ENCODE results near the gene FN1. TPM values are rescaled to one million over a fixed set of nuclear protein-coding genes. Genes with fewer than 3 reads are reported as not detected.

The FN1 gene
- total and polyA plus RNA-seq, 8 donors: 42.0 to 861 (median 252) TPM

DNA sequence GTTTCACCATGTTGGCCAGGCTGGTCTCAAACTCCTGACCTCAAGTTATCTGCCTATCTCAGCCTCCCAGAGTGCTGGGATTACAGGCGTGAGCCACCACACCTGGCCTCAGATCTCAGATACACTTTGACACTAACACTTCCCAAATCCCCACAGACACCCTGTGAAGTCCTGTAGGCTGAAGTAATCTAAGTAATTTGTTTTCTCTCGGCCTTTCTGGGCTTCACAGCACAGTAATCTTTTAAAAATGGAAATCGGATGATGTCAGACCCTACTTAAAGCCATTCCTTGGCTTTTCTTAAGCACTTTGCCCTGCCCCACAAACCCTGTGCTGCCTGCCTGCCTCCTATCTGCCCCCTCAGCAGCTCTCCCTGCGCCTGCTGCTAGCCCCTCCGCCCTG is 107.8 kb downstream of the FN1 start:
- Histone ChIP-seq H3K36me3 (peaks cover 29 to 88% (median 86%) of the 10 kb centered on the region in 4 donors), H3K9me3 (no peaks in the 10 kb centered on the region), H3K27ac (no peak overlapping the region), H3K4me1 (peaks cover 0 to 10% (median 0%) of the 10 kb centered on the region in 4 donors), H3K4me3 (no peak overlapping the region), H3K27me3 (no peaks in the 10 kb centered on the region)
- intact Hi-C loops (cut with DNase I; ENCODE audit: low total_unique reads): no loop called here
- WGBS, 5 donors: 88 to 93% (median 91%) methylated on average over 4 to 5 of the region's 5 CpGs
- TF ChIP-seq POLR2A (IDR thresholded peaks at IDR 0.05) (no peak), EP300 (IDR thresholded peaks at IDR 0.05) (no peak), POLR2AphosphoS5 (IDR thresholded peaks at IDR 0.05) (no peak)
- TF ChIP-seq, protein P1, sequence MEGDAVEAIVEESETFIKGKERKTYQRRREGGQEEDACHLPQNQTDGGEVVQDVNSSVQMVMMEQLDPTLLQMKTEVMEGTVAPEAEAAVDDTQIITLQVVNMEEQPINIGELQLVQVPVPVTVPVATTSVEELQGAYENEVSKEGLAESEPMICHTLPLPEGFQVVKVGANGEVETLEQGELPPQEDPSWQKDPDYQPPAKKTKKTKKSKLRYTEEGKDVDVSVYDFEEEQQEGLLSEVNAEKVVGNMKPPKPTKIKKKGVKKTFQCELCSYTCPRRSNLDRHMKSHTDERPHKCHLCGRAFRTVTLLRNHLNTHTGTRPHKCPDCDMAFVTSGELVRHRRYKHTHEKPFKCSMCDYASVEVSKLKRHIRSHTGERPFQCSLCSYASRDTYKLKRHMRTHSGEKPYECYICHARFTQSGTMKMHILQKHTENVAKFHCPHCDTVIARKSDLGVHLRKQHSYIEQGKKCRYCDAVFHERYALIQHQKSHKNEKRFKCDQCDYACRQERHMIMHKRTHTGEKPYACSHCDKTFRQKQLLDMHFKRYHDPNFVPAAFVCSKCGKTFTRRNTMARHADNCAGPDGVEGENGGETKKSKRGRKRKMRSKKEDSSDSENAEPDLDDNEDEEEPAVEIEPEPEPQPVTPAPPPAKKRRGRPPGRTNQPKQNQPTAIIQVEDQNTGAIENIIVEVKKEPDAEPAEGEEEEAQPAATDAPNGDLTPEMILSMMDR (IDR thresholded peaks at IDR 0.05): no peak
- no peak for DNase-seq

DNA sequence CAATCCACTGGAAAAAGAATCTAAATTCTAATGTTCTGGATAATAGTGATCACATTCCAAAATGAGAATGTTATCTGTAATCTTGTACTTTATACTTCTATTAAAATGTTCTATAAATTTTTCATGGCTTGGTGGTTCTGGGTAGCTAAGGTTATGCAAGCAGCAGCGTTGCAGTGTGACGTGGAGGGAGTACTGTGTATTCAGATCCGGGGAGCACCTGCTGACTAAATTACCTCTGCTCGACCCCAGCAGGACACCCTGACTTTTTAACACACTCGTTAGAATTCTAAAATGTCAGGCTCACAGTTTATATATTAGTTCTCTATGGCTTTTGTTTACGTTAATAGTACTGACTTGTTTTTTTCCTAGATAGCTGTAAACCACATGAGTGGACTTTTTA is 111.1 kb downstream of the FN1 start:
- no peaks in the 10 kb centered on the region for H3K9me3 ChIP-seq
- intact Hi-C loops (cut with DNase I; ENCODE audit: low total_unique reads): no loop called here
- WGBS, 5 donors: 69 to 74% (median 72%) methylated on average over 6 of the region's 6 CpGs
- H3K27me3 ChIP-seq: no peaks in the 10 kb centered on the region
- TF ChIP-seq, protein P1 (IDR thresholded peaks at IDR 0.05): no peak
- TF ChIP-seq EP300 (IDR thresholded peaks at IDR 0.05): no peak
- no peak for TF ChIP-seq POLR2AphosphoS5 (IDR thresholded peaks at IDR 0.05)
- no peak for TF ChIP-seq POLR2A (IDR thresholded peaks at IDR 0.05)
- H3K4me1 ChIP-seq: peaks cover 0 to 10% (median 0%) of the 10 kb centered on the region in 4 donors
- peaks cover 42 to 92% (median 89%) of the 10 kb centered on the region in 4 donors for H3K36me3 ChIP-seq
- H3K4me3 ChIP-seq: no peak overlapping the region
- no peak for DNase-seq
- H3K27ac ChIP-seq: no peak overlapping the region

DNA sequence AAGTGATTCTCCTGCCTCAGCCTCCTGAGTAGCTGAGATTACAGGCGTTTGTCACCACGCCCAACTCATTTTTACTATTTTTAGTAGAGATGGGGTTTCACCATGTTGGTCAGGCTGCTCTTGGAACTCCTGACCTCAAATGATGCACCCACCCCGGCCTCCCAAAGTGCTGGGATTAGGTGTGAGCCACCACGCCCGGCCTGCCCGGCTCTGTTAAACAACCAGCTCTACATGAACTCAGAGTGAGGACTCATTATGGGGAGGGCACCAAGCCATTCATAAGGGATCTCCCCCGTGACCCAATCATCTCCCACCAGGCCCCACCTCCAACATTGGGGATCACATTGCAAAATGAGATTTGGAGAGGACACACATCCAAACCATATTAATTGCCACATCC is 115.2 kb downstream of the FN1 start:
- H3K27me3 ChIP-seq: no peaks in the 10 kb centered on the region
- H3K36me3 ChIP-seq: peaks cover 32 to 83% (median 73%) of the 10 kb centered on the region in 4 donors
- H3K9me3 ChIP-seq: no peaks in the 10 kb centered on the region
- no peak overlapping the region for H3K27ac ChIP-seq
- intact Hi-C loops (cut with DNase I; ENCODE audit: low total_unique reads): no loop called here
- H3K4me3 ChIP-seq: no peak overlapping the region
- TF ChIP-seq, protein P1 (IDR thresholded peaks at IDR 0.05): no peak
- TF ChIP-seq EP300 (IDR thresholded peaks at IDR 0.05) (no peak), POLR2AphosphoS5 (IDR thresholded peaks at IDR 0.05) (no peak)
- H3K4me1 ChIP-seq: peaks cover 0 to 3% (median 0%) of the 10 kb centered on the region in 4 donors
- DNase-seq: no peak
- WGBS, 5 donors: 87 to 90% (median 89%) methylated on average over 7 of the region's 7 CpGs

DNA sequence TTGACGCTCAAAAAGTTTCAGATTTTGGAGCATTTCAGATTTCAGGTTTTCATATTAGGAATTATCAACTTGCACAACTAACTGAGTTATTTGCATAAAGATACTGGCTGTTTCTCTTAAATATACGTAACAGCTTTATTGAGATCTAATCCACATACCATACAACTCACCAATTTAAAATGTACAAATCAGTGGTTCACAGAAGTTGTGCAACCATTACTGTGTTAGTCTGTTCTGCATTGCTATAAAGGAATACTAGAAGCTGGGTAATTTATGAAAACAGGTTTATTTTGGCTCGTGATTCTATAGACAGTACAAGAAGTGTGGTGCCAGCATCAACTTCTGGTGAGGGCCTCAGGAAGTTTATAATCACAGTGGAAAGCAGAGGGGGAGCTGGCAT is 115.8 kb downstream of the FN1 start:
- 94 to 98% (median 95%) methylated on average over 3 of the region's 3 CpGs for WGBS, 5 donors
- H3K4me1 ChIP-seq: peaks cover 0 to 3% (median 0%) of the 10 kb centered on the region in 4 donors
- TF ChIP-seq EP300 (IDR thresholded peaks at IDR 0.05): no peak
- no peak for TF ChIP-seq POLR2A (IDR thresholded peaks at IDR 0.05)
- TF ChIP-seq, protein P1 (IDR thresholded peaks at IDR 0.05): no peak
- peaks cover 30 to 83% (median 70%) of the 10 kb centered on the region in 4 donors for H3K36me3 ChIP-seq
- no peak overlapping the region for H3K4me3 ChIP-seq
- H3K27me3 ChIP-seq: no peaks in the 10 kb centered on the region
- H3K9me3 ChIP-seq: no peaks in the 10 kb centered on the region
- DNase-seq: no peak
- no peak overlapping the region for H3K27ac ChIP-seq
- intact Hi-C loops (cut with DNase I; ENCODE audit: low total_unique reads): no loop called here

Data from stomach (tissue), 9 donors.